Transverse colon (tissue), 4 donors: ENCODE data around the gene FLVCR2.

Experiments used
- EP300 ChIP-seq: sonication (generic); formaldehyde crosslinking; IDR thresholded peaks from one replicate; pipeline ENCODE4 v1.6.1; 2017; ENCODE audit warnings: antibody characterized with exemption, low read depth
- POLR2A ChIP-seq: fragments of 450-650 bp; IDR thresholded peaks from one replicate; pipeline ENCODE4 v1.6.1; 2016; ENCODE audit warnings: antibody characterized with exemption, mild to moderate bottlenecking, moderate library complexity
- POLR2AphosphoS5 ChIP-seq, 3 donors: sonication (generic); formaldehyde crosslinking; IDR thresholded peaks; one replicate each; pipeline ENCODE4 v1.6.1; 2016; ENCODE audit warnings: antibody characterized with exemption in 3 of 3
- TF ChIP-seq, protein P1 (sequence below), 5 experiments: fragments of 200-600 bp in 3 of 5; fragments of 450-650 bp in 2 of 5; sonication (generic) in 3 of 5; IDR thresholded peaks; 1 replicate in 2 of 5; 2 replicates in 3 of 5; pipeline ENCODE4 v1.5.1; 2016 to 2017; ENCODE audit warnings: antibody characterized with exemption in 5 of 5, inconsistent platforms in 3 of 5, mild to moderate bottlenecking in 2 of 5, moderate library complexity in 1 of 5

DNA sequence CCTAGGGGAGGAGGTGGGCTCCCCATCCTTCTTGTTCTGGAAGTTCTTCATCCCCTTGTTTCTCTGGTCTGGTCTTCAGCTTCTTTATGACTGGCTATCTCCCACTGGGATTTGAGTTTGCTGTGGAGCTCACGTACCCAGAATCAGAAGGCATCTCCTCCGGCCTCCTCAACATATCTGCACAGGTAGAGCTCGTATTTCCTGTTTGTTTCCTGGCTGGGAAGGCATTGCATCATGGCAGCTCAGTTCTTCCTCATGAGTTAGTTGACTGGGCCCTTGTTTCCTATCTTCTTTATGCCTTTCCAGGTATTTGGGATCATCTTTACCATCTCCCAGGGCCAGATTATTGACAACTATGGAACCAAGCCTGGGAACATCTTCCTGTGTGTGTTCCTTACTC lies 62.5 kb downstream of the FLVCR2 start:
- TF ChIP-seq, protein P1, sequence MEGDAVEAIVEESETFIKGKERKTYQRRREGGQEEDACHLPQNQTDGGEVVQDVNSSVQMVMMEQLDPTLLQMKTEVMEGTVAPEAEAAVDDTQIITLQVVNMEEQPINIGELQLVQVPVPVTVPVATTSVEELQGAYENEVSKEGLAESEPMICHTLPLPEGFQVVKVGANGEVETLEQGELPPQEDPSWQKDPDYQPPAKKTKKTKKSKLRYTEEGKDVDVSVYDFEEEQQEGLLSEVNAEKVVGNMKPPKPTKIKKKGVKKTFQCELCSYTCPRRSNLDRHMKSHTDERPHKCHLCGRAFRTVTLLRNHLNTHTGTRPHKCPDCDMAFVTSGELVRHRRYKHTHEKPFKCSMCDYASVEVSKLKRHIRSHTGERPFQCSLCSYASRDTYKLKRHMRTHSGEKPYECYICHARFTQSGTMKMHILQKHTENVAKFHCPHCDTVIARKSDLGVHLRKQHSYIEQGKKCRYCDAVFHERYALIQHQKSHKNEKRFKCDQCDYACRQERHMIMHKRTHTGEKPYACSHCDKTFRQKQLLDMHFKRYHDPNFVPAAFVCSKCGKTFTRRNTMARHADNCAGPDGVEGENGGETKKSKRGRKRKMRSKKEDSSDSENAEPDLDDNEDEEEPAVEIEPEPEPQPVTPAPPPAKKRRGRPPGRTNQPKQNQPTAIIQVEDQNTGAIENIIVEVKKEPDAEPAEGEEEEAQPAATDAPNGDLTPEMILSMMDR (IDR thresholded peaks at IDR 0.05) = no peak
- TF ChIP-seq POLR2A (no peak), POLR2AphosphoS5 (IDR thresholded peaks at IDR 0.05) (no peak), EP300 (no peak)
